Ishikawa (cell line): ENCODE results near the gene UHRF2.

Experiments
- EP300 ChIP-seq: IDR thresholded peaks from 2 replicates; pipeline ENCODE4 v1.6.1; 2012; ENCODE audit warnings: borderline replicate concordance
- TF ChIP-seq, protein P1 (sequence below): IDR thresholded peaks from 2 replicates; pipeline ENCODE4 v1.6.1; 2012

DNA sequence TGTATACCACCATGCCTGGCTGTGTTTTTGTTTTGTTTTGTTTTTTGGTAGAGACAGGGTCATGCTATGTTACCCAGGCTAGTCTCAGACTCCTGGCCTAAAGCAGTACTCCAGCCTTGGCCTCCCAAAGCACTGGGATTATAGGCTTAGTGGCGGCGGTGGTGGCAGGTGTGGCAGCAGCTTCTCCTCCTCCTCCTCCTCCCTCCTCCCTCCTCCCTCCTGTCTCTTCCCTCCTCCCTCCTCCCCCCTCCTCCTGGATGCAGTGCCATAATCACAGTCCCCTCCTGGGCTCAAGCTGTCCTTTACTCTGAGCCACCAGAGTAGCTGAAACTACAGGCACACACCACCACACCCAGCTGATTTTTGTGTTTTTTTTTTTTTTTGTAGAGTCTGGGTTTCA, 71.2 kb downstream of the UHRF2 start:
- TF ChIP-seq, protein P1, sequence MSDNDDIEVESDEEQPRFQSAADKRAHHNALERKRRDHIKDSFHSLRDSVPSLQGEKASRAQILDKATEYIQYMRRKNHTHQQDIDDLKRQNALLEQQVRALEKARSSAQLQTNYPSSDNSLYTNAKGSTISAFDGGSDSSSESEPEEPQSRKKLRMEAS = no peak
- TF ChIP-seq EP300 = no peak
